Lower leg skin (tissue), 4 donors: ENCODE measurements around the gene DNAJC18. TPM values are rescaled to one million over a fixed set of nuclear protein-coding genes. Genes with fewer than 3 reads are reported as not detected.
A peak's percentile ranks its signal among the peaks of the same experiment; 100 is the strongest.

ENCODE experiments used
- DNase-seq, 2 donors: peaks; one replicate each; pipeline ENCODE4 v3.0.0-alpha.2; 2019; ENCODE audit warnings: low spot score in 2 of 2
- H3K4me3 ChIP-seq: fragments of 200-600 bp; sonication (generic); 2 replicates; pipeline ENCODE4 v1.5.1; 2017; ENCODE audit warnings: mild to moderate bottlenecking, low read depth; ENCODE audit not compliant: poor library complexity, severe bottlenecking
- CTCF ChIP-seq, 3 donors: fragments of 450-650 bp; IDR thresholded peaks; one replicate each; pipeline ENCODE4 v1.5.1; 2016; ENCODE audit warnings: antibody characterized with exemption in 3 of 3, mild to moderate bottlenecking in 3 of 3, moderate library complexity in 2 of 3
- POLR2A ChIP-seq, 2 donors: fragments of 450-650 bp; IDR thresholded peaks; one replicate each; pipeline ENCODE4 v1.6.1; 2016 to 2017; ENCODE audit warnings: antibody characterized with exemption in 2 of 2, mild to moderate bottlenecking in 1 of 2, moderate library complexity in 1 of 2
- WGBS, 2 donors: methylation state at CpG; one replicate each; pipeline ENCODE4 v1.1.5; 2018; 5-methylcytosine and 5-hydroxymethylcytosine counted together
- intact Hi-C: fragments of 100-400 bp; cut with DNase I; formaldehyde crosslinking; loops from one replicate; pipeline ENCODE4 v1.15.0; 2023; ENCODE audit warnings: low total_unique reads
- total RNA-seq, 4 donors: library from RNA; depleted of rRNA; stranded (reverse); fragments of >200 nt; gene quantifications; one replicate each; pipeline ENCODE4 v1.1.0, GENCODE V29; 2016

Gene DNAJC18
- total RNA-seq, 4 donors from 2014 or later = 1.6 to 5.9 (median 3.5) TPM

- 43 to 46% methylated on average over 5 of the region's 5 CpGs for WGBS, 2 donors
- intact Hi-C loops = loop anchor here (2.0 kb wide), 1 partner anchor 90 kb away; no protein-coding TSS in a partner anchor
- H3K4me3 ChIP-seq = no peak overlapping the region
- no peak for TF ChIP-seq POLR2A (IDR thresholded peaks at IDR 0.05)
- peak in 1 of 3 donors; percentile 62 for TF ChIP-seq CTCF (IDR thresholded peaks at IDR 0.05)
- DNase-seq = peak; percentile 34 to 68
Measured at GRCh38 chr5:139422307-139422893, 16.9 kb downstream of the DNAJC18 start.

- 82 to 84% methylated on average over 9 of the region's 9 CpGs for WGBS, 2 donors
- H3K4me3 ChIP-seq = no peak overlapping the region
- intact Hi-C loops = no loop called here
- peak in 1 of 2 donors; percentile 50 for DNase-seq
- TF ChIP-seq CTCF (IDR thresholded peaks at IDR 0.05) (no peak), POLR2A (IDR thresholded peaks at IDR 0.05) (no peak)
Measured at GRCh38 chr5:139419226-139420192, 19.8 kb downstream of the DNAJC18 start.

DNA sequence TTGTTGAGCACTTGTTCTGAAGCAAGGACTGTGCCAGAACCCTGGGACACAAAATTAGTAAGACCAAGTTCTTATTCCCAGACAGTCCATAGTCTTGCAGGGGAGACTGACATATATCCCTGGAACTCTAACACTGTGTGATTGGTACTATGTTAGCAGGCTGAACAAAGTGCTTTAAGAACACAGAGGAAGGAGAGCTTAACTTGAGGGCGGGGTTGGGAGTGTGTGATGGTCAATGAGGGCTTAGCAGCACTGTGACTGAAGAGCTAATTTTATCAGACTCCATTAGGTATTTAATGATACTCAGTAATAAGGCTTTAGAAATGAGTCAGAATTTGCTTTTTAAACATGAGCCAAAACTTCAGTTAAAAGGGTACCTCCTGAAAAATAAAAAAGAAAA, 20.5 kb downstream of the DNAJC18 start:
- no peak for TF ChIP-seq POLR2A (IDR thresholded peaks at IDR 0.05)
- no peak for TF ChIP-seq CTCF (IDR thresholded peaks at IDR 0.05)
- peak in 1 of 2 donors; percentile 10 for DNase-seq
- H3K4me3 ChIP-seq = no peak overlapping the region
- intact Hi-C loops = no loop called here
- whole genome bisulfite sequencing, 2 donors = 82 to 85% methylated on average over 1 of the region's 1 CpG

DNA sequence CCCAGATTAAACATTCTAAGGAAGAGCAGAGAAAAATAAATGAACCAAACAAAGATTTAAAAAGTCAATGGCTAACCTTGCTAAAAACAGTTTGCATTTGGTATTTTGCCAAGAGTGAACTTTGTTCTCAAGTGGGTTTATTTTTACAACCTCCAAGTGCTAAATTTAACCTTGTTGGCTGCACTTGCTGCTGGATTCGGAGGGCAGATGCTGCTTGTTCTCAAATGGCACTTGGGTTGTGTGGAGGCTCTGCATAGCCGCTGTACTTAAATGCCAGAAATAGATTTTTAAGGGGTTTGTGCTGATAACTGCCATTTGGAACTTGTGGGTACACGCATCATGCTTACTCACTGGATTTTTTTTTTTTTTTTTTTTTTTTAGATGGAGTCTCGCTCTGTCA, 22.1 kb downstream of the DNAJC18 start:
- WGBS, 2 donors = 49 to 55% methylated on average over 4 of the region's 4 CpGs
- intact Hi-C loops = no loop called here

DNA sequence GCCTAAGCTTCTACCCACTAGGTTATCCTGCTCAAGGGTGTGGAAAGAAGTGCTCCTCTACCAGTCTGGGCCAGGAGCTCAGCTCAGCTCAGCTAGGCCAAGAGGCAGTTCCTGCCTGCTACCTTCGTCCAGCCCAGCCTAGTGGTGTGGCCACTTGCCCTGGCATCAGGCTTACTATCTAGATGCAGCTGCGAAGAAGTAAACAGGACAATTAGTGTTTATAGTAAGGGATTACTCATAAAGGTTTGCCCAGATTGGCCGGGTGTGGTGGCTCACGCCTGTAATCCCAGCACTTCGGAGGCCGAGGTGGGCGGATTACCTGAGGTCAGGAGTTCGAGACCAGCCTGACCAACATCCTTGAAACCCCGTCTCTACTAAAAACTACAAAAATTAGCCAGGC, 22.7 kb downstream of the DNAJC18 start:
- DNase-seq = peak in 1 of 2 donors; percentile 62
- no peak overlapping the region for H3K4me3 ChIP-seq
- TF ChIP-seq POLR2A (IDR thresholded peaks at IDR 0.05) (no peak), CTCF (IDR thresholded peaks at IDR 0.05) (no peak)
- intact Hi-C loops = no loop called here
- 55 to 71% methylated on average over 9 of the region's 9 CpGs for WGBS, 2 donors

More for the DNA sequence above, 22.1 kb downstream of the DNAJC18 start:
- DNase-seq = peak in 1 of 2 donors; percentile 46
- TF ChIP-seq CTCF (IDR thresholded peaks at IDR 0.05) = no peak
- TF ChIP-seq POLR2A (IDR thresholded peaks at IDR 0.05) = no peak
- no peak overlapping the region for H3K4me3 ChIP-seq
